HepG2 (cell line): Measurements from ENCODE around the gene HAGHL. TPM values are rescaled to one million over a fixed set of nuclear protein-coding genes. Genes with fewer than 3 reads are reported as not detected.

ENCODE experiments used
- BRD4 ChIP-seq: sonication (generic); formaldehyde crosslinking; IDR thresholded peaks from 2 replicates; pipeline ENCODE4 v1.4.0; 2020; ENCODE audit warnings: missing genetic modification reagents
- CCAR2 ChIP-seq: fragments of 200-400 bp; formaldehyde crosslinking; optimal IDR thresholded peaks from 2 replicates; pipeline ENCODE3; 2018; ENCODE audit warnings: low read depth, mild to moderate bottlenecking, low read length, moderate library complexity
- CEBPG ChIP-seq: IDR thresholded peaks from 2 replicates; pipeline ENCODE4 v1.6.1; 2016
- ELF3 ChIP-seq: IDR thresholded peaks from 2 replicates; pipeline ENCODE4 v1.6.1; 2016; ENCODE audit warnings: missing genetic modification reagents, missing compliant biosample characterization
- ESRRA ChIP-seq: sonication (generic); formaldehyde crosslinking; IDR thresholded peaks from 2 replicates; pipeline ENCODE4 v1.5.1; 2020; ENCODE audit warnings: mild to moderate bottlenecking, low read depth, missing genetic modification reagents
- GABPA ChIP-seq, 2 experiments: IDR thresholded peaks; 2 replicates each; pipeline ENCODE4 v1.6.1; 2011 to 2016; ENCODE audit warnings: low read depth in 2 of 2, low read length in 1 of 2, missing biosample characterization in 1 of 2, missing genetic modification characterization in 1 of 2
- HDAC1 ChIP-seq: sonication (generic); formaldehyde crosslinking; IDR thresholded peaks from 2 replicates; pipeline ENCODE4 v1.5.1; 2020; ENCODE audit warnings: mild to moderate bottlenecking, missing genetic modification reagents
- HMG20A ChIP-seq: IDR thresholded peaks from 2 replicates; pipeline ENCODE4 v1.6.1; 2016; ENCODE audit warnings: borderline replicate concordance
- JDP2 ChIP-seq: sonication (generic); formaldehyde crosslinking; IDR thresholded peaks from 2 replicates; pipeline ENCODE4 v1.8.1; 2022; ENCODE audit warnings: missing genetic modification reagents, borderline replicate concordance
- MATR3 ChIP-seq: sonication (generic); formaldehyde crosslinking; IDR thresholded peaks from 2 replicates; pipeline ENCODE4 v1.4.0; 2020; ENCODE audit warnings: missing genetic modification reagents
- NFRKB ChIP-seq: fragments of 450-650 bp; IDR thresholded peaks from 2 replicates; pipeline ENCODE4 v1.6.1; 2017
- NFYB ChIP-seq: sonication (generic); formaldehyde crosslinking; IDR thresholded peaks from 2 replicates; pipeline ENCODE4 v1.4.0; 2020; ENCODE audit warnings: missing genetic modification reagents
- NR2C2 ChIP-seq: sonication (generic); formaldehyde crosslinking; IDR thresholded peaks from 2 replicates; pipeline ENCODE4 v1.4.0; 2020; ENCODE audit warnings: missing genetic modification reagents, mild to moderate bottlenecking, moderate library complexity, borderline replicate concordance
- POLR2AphosphoS2 ChIP-seq: IDR thresholded peaks from 2 replicates; pipeline ENCODE4 v1.6.1; 2011; ENCODE audit warnings: low read depth, low read length, improper control_type of control experiment
- SAP130 ChIP-seq: IDR thresholded peaks from 2 replicates; pipeline ENCODE4 v1.6.1; 2016; ENCODE audit warnings: low read depth
- SIX4 ChIP-seq: sonication (generic); formaldehyde crosslinking; IDR thresholded peaks from 2 replicates; pipeline ENCODE4 v1.4.0; 2020; ENCODE audit warnings: missing genetic modification reagents
- SRSF4 ChIP-seq: fragments of 200-400 bp; formaldehyde crosslinking; IDR thresholded peaks from one replicate; pipeline ENCODE4 v1.6.1; 2018; ENCODE audit warnings: mild to moderate bottlenecking, low read depth, low read length, moderate library complexity; ENCODE audit not compliant: poor library complexity, severe bottlenecking
- TBX2 ChIP-seq: sonication (generic); formaldehyde crosslinking; IDR thresholded peaks from 2 replicates; pipeline ENCODE4 v1.5.0; 2020; ENCODE audit warnings: missing genetic modification reagents, mild to moderate bottlenecking, borderline replicate concordance
- ZFP62 ChIP-seq: sonication (generic); formaldehyde crosslinking; IDR thresholded peaks from 2 replicates; pipeline ENCODE4 v1.4.0; 2020; ENCODE audit warnings: missing genetic modification reagents
- ZKSCAN5 ChIP-seq: sonication (generic); formaldehyde crosslinking; IDR thresholded peaks from 2 replicates; pipeline ENCODE4 v1.5.1; 2020; ENCODE audit warnings: mild to moderate bottlenecking, missing genetic modification reagents
- ZNF30 ChIP-seq: sonication (generic); formaldehyde crosslinking; IDR thresholded peaks from 2 replicates; pipeline ENCODE4 v1.5.0; 2020; ENCODE audit warnings: mild to moderate bottlenecking, missing genetic modification reagents
- ZNF446 ChIP-seq: sonication (generic); formaldehyde crosslinking; IDR thresholded peaks from 2 replicates; pipeline ENCODE4 v1.5.0; 2020; ENCODE audit warnings: mild to moderate bottlenecking, missing genetic modification reagents
- ZNF501 ChIP-seq: sonication (generic); formaldehyde crosslinking; IDR thresholded peaks from 2 replicates; pipeline ENCODE4 v1.5.1; 2020; ENCODE audit warnings: mild to moderate bottlenecking, moderate library complexity, missing genetic modification reagents
- ZNF547 ChIP-seq: sonication (generic); formaldehyde crosslinking; IDR thresholded peaks from 2 replicates; pipeline ENCODE4 v1.5.1; 2020; ENCODE audit warnings: mild to moderate bottlenecking, missing genetic modification reagents
- ZNF574 ChIP-seq: sonication (generic); formaldehyde crosslinking; IDR thresholded peaks from 2 replicates; pipeline ENCODE4 v1.4.0; 2020; ENCODE audit warnings: missing genetic modification reagents
- ZNF605 ChIP-seq: sonication (generic); formaldehyde crosslinking; IDR thresholded peaks from 2 replicates; pipeline ENCODE4 v1.8.0; 2022; ENCODE audit warnings: mild to moderate bottlenecking, missing genetic modification reagents
- polyA plus RNA-seq, 8 experiments: library from polyadenylated mRNA; depleted of rRNA in 3 of 8; stranded (reverse) in 7 of 8; unstranded in 1 of 8; fragments of >200 nt; fragmentation: Illumina TruSeq in 4 of 8; extraction: Trizol in 4 of 8; gene quantifications; 2 replicates each; pipeline versions ENCODE4 v1.2.1 to v1.2.3, GENCODE V29; 2011 to 2016; ENCODE audit warnings: low read depth in 4 of 8, missing spikeins in 1 of 8, mixed read lengths in 1 of 8; ENCODE audit not compliant: insufficient read depth in 1 of 8
- total RNA-seq, 5 experiments: library from RNA; depleted of rRNA; stranded (reverse); fragments of >200 nt; fragmentation: Illumina TruSeq; extraction: Trizol; gene quantifications; 2 replicates each; pipeline ENCODE4 v1.2.3, GENCODE V29; 2016; ENCODE audit warnings: low read depth in 1 of 5
- TF ChIP-seq, protein P1 (sequence below): sonication (generic); formaldehyde crosslinking; IDR thresholded peaks from 2 replicates; pipeline ENCODE4 v1.4.0; 2020; ENCODE audit warnings: missing genetic modification reagents

Gene HAGHL
- total and polyA plus RNA-seq, 2 of the 13 experiments (the other 11 are each of a cell fraction or from before 2014, with no cell fraction given): 3.4 to 8.4 TPM

DNA sequence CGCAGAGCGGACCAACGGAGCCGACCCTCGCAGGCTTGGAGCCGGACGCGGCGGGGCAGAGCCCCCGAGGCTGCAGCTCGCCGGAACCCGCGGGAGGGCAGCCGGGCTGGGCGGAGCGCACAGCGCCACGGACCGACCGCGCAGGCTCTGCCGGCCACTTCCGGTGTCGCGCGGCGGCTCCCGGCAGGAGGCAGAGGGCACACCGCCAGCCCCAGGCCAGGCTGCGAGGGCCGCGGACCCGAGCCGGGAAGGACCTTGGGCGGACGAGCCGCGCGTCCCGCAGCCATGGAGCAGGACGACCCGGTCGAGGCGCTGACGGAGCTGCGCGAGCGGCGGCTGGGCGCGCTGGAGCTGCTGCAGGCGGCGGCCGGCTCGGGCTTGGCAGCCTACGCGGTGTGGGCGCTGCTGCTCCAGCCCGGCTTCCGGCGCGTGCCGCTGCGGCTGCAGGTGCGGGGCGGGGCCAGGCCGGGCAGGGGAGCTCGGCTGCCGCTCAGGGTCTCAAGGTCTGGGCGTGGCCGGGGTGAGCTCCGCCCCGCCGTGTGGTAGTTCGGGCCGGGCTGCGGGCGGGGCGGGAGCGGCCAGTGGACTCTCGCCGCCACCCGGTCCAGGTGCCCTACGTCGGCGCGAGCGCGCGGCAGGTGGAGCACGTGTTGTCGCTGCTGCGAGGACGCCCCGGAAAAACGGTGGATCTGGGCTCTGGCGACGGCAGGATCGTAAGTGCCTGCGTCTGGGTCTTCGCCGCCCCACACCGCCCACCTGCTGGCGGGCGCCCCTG, 5.7 kb upstream of the HAGHL start, which contains the start of gene ANTKMT (continued):
- TF ChIP-seq ZNF605 (CRISPR knock-in tag) (peak; percentile 77; the same call in 1 of the 2 replicates), ZNF574 (CRISPR knock-in tag) (peak; percentile 91), NR2C2 (CRISPR knock-in tag) (peak; percentile 83), ZNF547 (CRISPR knock-in tag) (peak; percentile 82), GABPA (IDR thresholded peaks at IDR 0.05; ENCODE audit: low read depth, low read length) (peak; percentile 85), GABPA (CRISPR knock-in tag; IDR thresholded peaks at IDR 0.05; ENCODE audit: low read depth) (peak; percentile 78), NFRKB (no peak), ZNF501 (CRISPR knock-in tag) (peak; percentile 60; the same call in 1 of the 2 replicates), SRSF4 (no peak), ZNF446 (peak; percentile 76; the same call in 1 of the 2 replicates), TBX2 (CRISPR knock-in tag) (peak; percentile 75; the same call in 1 of the 2 replicates), SAP130 (CRISPR knock-in tag) (peak; percentile 77), POLR2AphosphoS2 (no peak), NFYB (CRISPR knock-in tag) (no peak), ZNF30 (CRISPR knock-in tag) (0 out of 2 replicates have a peak, but pooled peaks have one; percentile 78), ELF3 (CRISPR knock-in tag) (peak; percentile 13; the same call in 1 of the 2 replicates), ZFP62 (CRISPR knock-in tag) (no peak), SIX4 (CRISPR knock-in tag) (no peak; the same call in 1 of the 2 replicates), ESRRA (CRISPR knock-in tag) (0 out of 2 replicates have a peak, but pooled peaks have one; percentile 38), JDP2 (CRISPR knock-in tag) (no peak; the same call in 1 of the 2 replicates), HMG20A (CRISPR knock-in tag) (no peak), MATR3 (CRISPR knock-in tag) (no peak), CCAR2 (no peak), HDAC1 (CRISPR knock-in tag) (peak; percentile 70), BRD4 (CRISPR knock-in tag) (peak; percentile 70), CEBPG (CRISPR knock-in tag) (no peak), ZKSCAN5 (CRISPR knock-in tag) (no peak)
- TF ChIP-seq, protein P1, sequence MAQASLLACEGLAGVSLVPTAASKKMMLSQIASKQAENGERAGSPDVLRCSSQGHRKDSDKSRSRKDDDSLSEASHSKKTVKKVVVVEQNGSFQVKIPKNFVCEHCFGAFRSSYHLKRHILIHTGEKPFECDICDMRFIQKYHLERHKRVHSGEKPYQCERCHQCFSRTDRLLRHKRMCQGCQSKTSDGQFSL: no peak; the same call in 1 of the 2 replicates
